ENCODE results near the gene CAMK4.
"Not testable (repeated sequence)": the region's sequence is repeated elsewhere in the genome, so short reads cannot be mapped to it uniquely, and the experiment has no call there.

Gene CAMK4

GRCh38 chr5:111252799-111253545 lies 28.8 kb downstream of the CAMK4 start:
- no peak for DNase-seq
- in situ Hi-C loops (cut with MboI; ENCODE audit: low pct_unique_long_range_greater_than_20kb, low sequenced_read_pairs), result no loop called here

- DNase-seq, result no peak
- in situ Hi-C loops (cut with MboI; ENCODE audit: low pct_unique_long_range_greater_than_20kb, low sequenced_read_pairs), result no loop called here
Observed at GRCh38 chr5:111254613-111255012, 30.4 kb downstream of the CAMK4 start.

GRCh38 chr5:111255169-111255568 lies 31.0 kb downstream of the CAMK4 start:
- no peak for DNase-seq
- in situ Hi-C loops (cut with MboI; ENCODE audit: low pct_unique_long_range_greater_than_20kb, low sequenced_read_pairs), result no loop called here

GRCh38 chr5:111256128-111256527 lies 31.9 kb downstream of the CAMK4 start:
- in situ Hi-C loops (cut with MboI; ENCODE audit: low pct_unique_long_range_greater_than_20kb, low sequenced_read_pairs), result no loop called here
- no peak for DNase-seq

GRCh38 chr5:111257610-111258009 lies 33.4 kb downstream of the CAMK4 start:
- in situ Hi-C loops (cut with MboI; ENCODE audit: low pct_unique_long_range_greater_than_20kb, low sequenced_read_pairs), result not testable (repeated sequence)

GRCh38 chr5:111259636-111260035 lies 35.5 kb downstream of the CAMK4 start:
- no peak for DNase-seq
- in situ Hi-C loops (cut with MboI; ENCODE audit: low pct_unique_long_range_greater_than_20kb, low sequenced_read_pairs), result no loop called here

More at GRCh38 chr5:111257610-111258009, 33.4 kb downstream of the CAMK4 start:
- DNase-seq, result not testable (repeated sequence)

- no peak for DNase-seq
- in situ Hi-C loops (cut with MboI; ENCODE audit: low pct_unique_long_range_greater_than_20kb, low sequenced_read_pairs), result no loop called here
Observed at GRCh38 chr5:111261610-111262009, 37.4 kb downstream of the CAMK4 start.

GRCh38 chr5:111262153-111262552 lies 38.0 kb downstream of the CAMK4 start:
- in situ Hi-C loops (cut with MboI; ENCODE audit: low pct_unique_long_range_greater_than_20kb, low sequenced_read_pairs), result no loop called here
- no peak for DNase-seq

- in situ Hi-C loops (cut with MboI; ENCODE audit: low pct_unique_long_range_greater_than_20kb, low sequenced_read_pairs), result no loop called here
- DNase-seq, result no peak
Observed at GRCh38 chr5:111262815-111263214, 38.6 kb downstream of the CAMK4 start.

- in situ Hi-C loops (cut with MboI; ENCODE audit: low pct_unique_long_range_greater_than_20kb, low sequenced_read_pairs), result no loop called here
- no peak for DNase-seq
Observed at GRCh38 chr5:111266491-111266890, 42.3 kb downstream of the CAMK4 start.

GRCh38 chr5:111268300-111268699 lies 44.1 kb downstream of the CAMK4 start:
- DNase-seq, result no peak
- in situ Hi-C loops (cut with MboI; ENCODE audit: low pct_unique_long_range_greater_than_20kb, low sequenced_read_pairs), result no loop called here

- in situ Hi-C loops (cut with MboI; ENCODE audit: low pct_unique_long_range_greater_than_20kb, low sequenced_read_pairs), result no loop called here
Observed at GRCh38 chr5:111271885-111272284, 47.7 kb downstream of the CAMK4 start.

GRCh38 chr5:111277061-111277460 lies 52.9 kb downstream of the CAMK4 start:
- in situ Hi-C loops (cut with MboI; ENCODE audit: low pct_unique_long_range_greater_than_20kb, low sequenced_read_pairs), result no loop called here
- DNase-seq, result no peak

More at GRCh38 chr5:111271885-111272284, 47.7 kb downstream of the CAMK4 start:
- no peak for DNase-seq

GRCh38 chr5:111278858-111279504 lies 54.8 kb downstream of the CAMK4 start:
- in situ Hi-C loops (cut with MboI; ENCODE audit: low pct_unique_long_range_greater_than_20kb, low sequenced_read_pairs), result no loop called here
- peak; percentile 56 for DNase-seq

- DNase-seq, result no peak
- in situ Hi-C loops (cut with MboI; ENCODE audit: low pct_unique_long_range_greater_than_20kb, low sequenced_read_pairs), result no loop called here
Observed at GRCh38 chr5:111280282-111280951, 56.2 kb downstream of the CAMK4 start.

- DNase-seq, result no peak
- in situ Hi-C loops (cut with MboI; ENCODE audit: low pct_unique_long_range_greater_than_20kb, low sequenced_read_pairs), result no loop called here
Observed at GRCh38 chr5:111282798-111283197, 58.6 kb downstream of the CAMK4 start.

GRCh38 chr5:111284825-111285224 lies 60.6 kb downstream of the CAMK4 start:
- in situ Hi-C loops (cut with MboI; ENCODE audit: low pct_unique_long_range_greater_than_20kb, low sequenced_read_pairs), result no loop called here
- DNase-seq, result no peak

- in situ Hi-C loops (cut with MboI; ENCODE audit: low pct_unique_long_range_greater_than_20kb, low sequenced_read_pairs), result no loop called here
- DNase-seq, result no peak
Observed at GRCh38 chr5:111294551-111294950, 70.4 kb downstream of the CAMK4 start.

- in situ Hi-C loops (cut with MboI; ENCODE audit: low pct_unique_long_range_greater_than_20kb, low sequenced_read_pairs), result no loop called here
- DNase-seq, result no peak
Observed at GRCh38 chr5:111295649-111296048, 71.5 kb downstream of the CAMK4 start.

GRCh38 chr5:111296570-111296969 lies 72.4 kb downstream of the CAMK4 start:
- DNase-seq, result no peak
- in situ Hi-C loops (cut with MboI; ENCODE audit: low pct_unique_long_range_greater_than_20kb, low sequenced_read_pairs), result no loop called here
